H9 (cell line): ENCODE results near the gene FAM227B. TPM values are rescaled to one million over a fixed set of nuclear protein-coding genes. Genes with fewer than 3 reads are reported as not detected.
A peak's percentile ranks its signal among the peaks of the same experiment; 100 is the strongest.

Source experiments
- DNase-seq: peaks from one replicate; pipeline ENCODE4 v3.0.0-alpha.2; 2017
- H2AFZ ChIP-seq: one replicate; pipeline ENCODE4 v1.6.1; 2013; ENCODE audit warnings: mild to moderate bottlenecking, low read length, control low read depth, moderate library complexity
- H2AK5ac ChIP-seq: 2 replicates; pipeline ENCODE4 v1.6.1; 2013; ENCODE audit warnings: low read length, control low read depth, mixed read lengths; ENCODE audit not compliant: insufficient read length
- H2BK120ac ChIP-seq: one replicate; pipeline ENCODE4 v1.6.1; 2013; ENCODE audit warnings: low read depth, mild to moderate bottlenecking, low read length, control low read depth, inconsistent platforms; ENCODE audit not compliant: poor library complexity, severe bottlenecking
- H2BK12ac ChIP-seq: 2 replicates; pipeline ENCODE4 v1.6.1; 2013; ENCODE audit warnings: low read length, control low read depth, mixed read lengths, low read depth; ENCODE audit not compliant: insufficient read length
- H2BK15ac ChIP-seq: 2 replicates; pipeline ENCODE4 v1.6.1; 2013; ENCODE audit warnings: low read depth, low read length, control low read depth
- H2BK20ac ChIP-seq: one replicate; pipeline ENCODE4 v1.6.1; 2013; ENCODE audit warnings: low read depth, mild to moderate bottlenecking, low read length, control low read depth, inconsistent platforms; ENCODE audit not compliant: poor library complexity, severe bottlenecking
- H2BK5ac ChIP-seq: 2 replicates; pipeline ENCODE4 v1.6.1; 2013; ENCODE audit warnings: low read length, control low read depth, mixed read lengths; ENCODE audit not compliant: insufficient read length
- H3K14ac ChIP-seq: 2 replicates; pipeline ENCODE4 v1.6.1; 2013; ENCODE audit warnings: low read length, control low read depth; ENCODE audit not compliant: insufficient read depth
- H3K18ac ChIP-seq: 2 replicates; pipeline ENCODE4 v1.6.1; 2013; ENCODE audit warnings: low read depth, mild to moderate bottlenecking, mixed read lengths, low read length, control low read depth; ENCODE audit not compliant: insufficient read length
- H3K23ac ChIP-seq: 2 replicates; pipeline ENCODE4 v1.6.1; 2013; ENCODE audit warnings: low read length, control low read depth, mixed read lengths, low read depth; ENCODE audit not compliant: insufficient read length
- H3K23me2 ChIP-seq: 2 replicates; pipeline ENCODE4 v1.6.1; 2013; ENCODE audit warnings: low read depth, mild to moderate bottlenecking, mixed read lengths, low read length, control low read depth; ENCODE audit not compliant: insufficient read length, poor library complexity, severe bottlenecking
- H3K27ac ChIP-seq: 2 replicates; pipeline ENCODE4 v1.5.1; 2013; ENCODE audit warnings: low read length, control low read depth, mixed read lengths, low read depth; ENCODE audit not compliant: insufficient read length
- H3K27me3 ChIP-seq: 2 replicates; pipeline ENCODE4 v1.6.1; 2013; ENCODE audit warnings: low read length, control low read depth, inconsistent platforms; ENCODE audit not compliant: insufficient read depth
- H3K4ac ChIP-seq: 2 replicates; pipeline ENCODE4 v1.6.1; 2013; ENCODE audit warnings: low read depth, mild to moderate bottlenecking, control low read depth, inconsistent platforms, low read length, moderate library complexity
- H3K4me1 ChIP-seq: 2 replicates; pipeline ENCODE4 v1.6.1; 2013; ENCODE audit warnings: low read length, control low read depth, inconsistent platforms; ENCODE audit not compliant: insufficient read depth
- H3K4me2 ChIP-seq: 2 replicates; pipeline ENCODE4 v1.6.1; 2013; ENCODE audit warnings: low read length, control low read depth, mixed read lengths; ENCODE audit not compliant: insufficient read length, insufficient read depth
- H3K56ac ChIP-seq: 2 replicates; pipeline ENCODE4 v1.6.1; 2013; ENCODE audit warnings: low read depth, mild to moderate bottlenecking, mixed read lengths, low read length, control low read depth; ENCODE audit not compliant: insufficient read length
- H3K79me1 ChIP-seq: 2 replicates; pipeline ENCODE4 v1.6.1; 2013; ENCODE audit warnings: low read depth, mild to moderate bottlenecking, moderate library complexity, low read length, control low read depth, inconsistent platforms; ENCODE audit not compliant: insufficient read depth, poor library complexity, severe bottlenecking
- H3K79me2 ChIP-seq: 2 replicates; pipeline ENCODE4 v1.6.1; 2013; ENCODE audit warnings: low read length, control low read depth, inconsistent platforms; ENCODE audit not compliant: insufficient read depth
- H3K9ac ChIP-seq: 2 replicates; pipeline ENCODE4 v1.6.1; 2013; ENCODE audit warnings: low read length, control low read depth, mixed read lengths; ENCODE audit not compliant: insufficient read length; ENCODE audit errors: extremely low read depth
- H3K9me3 ChIP-seq: one replicate; pipeline ENCODE4 v1.6.1; 2013; ENCODE audit warnings: low read depth, low read length, inconsistent platforms; ENCODE audit not compliant: control insufficient read depth
- H3T11ph ChIP-seq: one replicate; pipeline ENCODE4 v1.6.1; 2013; ENCODE audit warnings: mild to moderate bottlenecking, low read length, control low read depth, inconsistent platforms
- H4K20me1 ChIP-seq: one replicate; pipeline ENCODE4 v1.6.1; 2013; ENCODE audit not compliant: control insufficient read depth, insufficient read length, insufficient read depth
- H4K5ac ChIP-seq: 2 replicates; pipeline ENCODE4 v1.6.1; 2013; ENCODE audit warnings: low read depth, mild to moderate bottlenecking, mixed read lengths, low read length, control low read depth; ENCODE audit not compliant: insufficient read length
- H4K8ac ChIP-seq: replicated peaks from 2 replicates; pipeline ENCODE4 v1.6.1; 2013; ENCODE audit warnings: low read length, control low read depth, mixed read lengths, low read depth; ENCODE audit not compliant: insufficient read length
- H4K91ac ChIP-seq: 2 replicates; pipeline ENCODE4 v1.6.1; 2013; ENCODE audit warnings: low read depth, mild to moderate bottlenecking, moderate library complexity, mixed read lengths, low read length, control low read depth; ENCODE audit not compliant: insufficient read length
- H3K27ac Mint-ChIP-seq, 3 experiments: 2 replicates in 2 of 3; 3 replicates in 1 of 3; pipeline ENCODE4 v1.8.0; 2020 to 2021; ENCODE audit warnings: mixed read lengths in 3 of 3, mild to moderate bottlenecking in 1 of 3, moderate library complexity in 1 of 3
- H3K27me3 Mint-ChIP-seq: 2 replicates; pipeline ENCODE4 v1.8.0; 2021; ENCODE audit warnings: low read depth, mild to moderate bottlenecking, moderate library complexity, mixed read lengths
- H3K36me3 Mint-ChIP-seq, 3 experiments: 2 replicates in 2 of 3; 3 replicates in 1 of 3; pipeline ENCODE4 v1.8.0; 2020 to 2021; ENCODE audit warnings: low read depth in 3 of 3, mixed read lengths in 3 of 3; ENCODE audit not compliant: insufficient read depth in 1 of 3
- H3K4me1 Mint-ChIP-seq, 2 experiments: 2 replicates each; pipeline ENCODE4 v1.8.0; 2020; ENCODE audit warnings: mixed read lengths in 2 of 2
- H3K4me3 Mint-ChIP-seq, 2 experiments: 2 replicates in 1 of 2; 3 replicates in 1 of 2; pipeline ENCODE4 v1.8.0; 2020 to 2021; ENCODE audit warnings: mild to moderate bottlenecking in 2 of 2, mixed read lengths in 2 of 2, moderate library complexity in 1 of 2
- H3K9me3 Mint-ChIP-seq, 2 experiments: 2 replicates in 1 of 2; 3 replicates in 1 of 2; pipeline ENCODE4 v1.8.0; 2020; ENCODE audit warnings: mild to moderate bottlenecking in 2 of 2, mixed read lengths in 2 of 2, moderate library complexity in 1 of 2
- CTCF ChIP-seq: fragments of 200-600 bp; sonication (generic); conservative IDR thresholded peaks from 3 replicates; pipeline ENCODE4 v1.8.0; 2021; ENCODE audit warnings: antibody characterized with exemption, mild to moderate bottlenecking
- WGBS: extraction: QIAGEN DNeasy Blood & Tissue Kit; methylation state at CpG from one replicate; pipeline ENCODE4 v1.1.7; 2013; ENCODE audit warnings: missing lambda C conversion rate, low lambda C conversion rate, mixed read lengths; ENCODE audit not compliant: insufficient read length; ENCODE audit errors: extremely low coverage; 5-methylcytosine and 5-hydroxymethylcytosine counted together
- total RNA-seq: library from RNA; stranded (reverse); gene quantifications from 2 replicates; pipeline ENCODE4 v1.2.1, GENCODE V29; 2021

Gene FAM227B
- total RNA-seq, 1 experiment from 2014 or later = 5.5 TPM

- H3K9me3 Mint-ChIP-seq = peaks cover 10 to 13% of the 10 kb centered on the region in 2 experiments; a peak in 3 of 5 replicates
- Histone ChIP-seq H4K5ac (no peak overlapping the region), H3K23ac (no peak overlapping the region), H3K79me1 (peaks cover 5% of the 10 kb centered on the region), H2BK20ac (no peak overlapping the region), H4K20me1 (no peaks in the 10 kb centered on the region), H3K4me2 (no peak overlapping the region), H3K18ac (no peak overlapping the region), H3K9ac (no peak overlapping the region), H3T11ph (no peak overlapping the region), H3K27me3 (no peaks in the 10 kb centered on the region), H3K9me3 (peaks cover 4% of the 10 kb centered on the region), H2AK5ac (no peak overlapping the region), H2BK12ac (no peak overlapping the region), H4K91ac (no peak overlapping the region), H3K14ac (no peak overlapping the region), H3K4ac (no peak overlapping the region), H2BK5ac (no peak overlapping the region), H2BK15ac (no peak overlapping the region), H3K79me2 (peaks cover 6% of the 10 kb centered on the region; the same call in 1 of the 2 replicates), H4K8ac (no peak overlapping the region), H2BK120ac (no peak overlapping the region), H3K56ac (no peak overlapping the region), H3K27ac (no peak overlapping the region), H3K23me2 (peaks cover 4% of the 10 kb centered on the region), H3K4me1 (no peaks in the 10 kb centered on the region), H2AFZ (no peak overlapping the region)
- peaks cover 24 to 25% of the 10 kb centered on the region in 2 experiments for H3K4me1 Mint-ChIP-seq
- no peak for DNase-seq
- no CpG with 5 or more reads among the region's 3 CpGs for WGBS
- no peaks in the 10 kb centered on the region for H3K27me3 Mint-ChIP-seq
- peak; percentile 45; the same call in 2 of the 3 replicates for TF ChIP-seq CTCF
- H3K4me3 Mint-ChIP-seq = peak overlapping the region; percentile 94 to 98; a peak in 4 of 5 replicates
- H3K36me3 Mint-ChIP-seq = peaks cover 21 to 32% (median 30%) of the 10 kb centered on the region in 3 experiments
- no peak overlapping the region for H3K27ac Mint-ChIP-seq
These were observed 1.9 kb upstream of the FAM227B start for GRCh38 chr15:49622561-49622960.
